ENCODE results near the gene SORBS1.
A peak's percentile ranks its signal among the peaks of the same experiment; 100 is the strongest.

The SORBS1 gene

DNA sequence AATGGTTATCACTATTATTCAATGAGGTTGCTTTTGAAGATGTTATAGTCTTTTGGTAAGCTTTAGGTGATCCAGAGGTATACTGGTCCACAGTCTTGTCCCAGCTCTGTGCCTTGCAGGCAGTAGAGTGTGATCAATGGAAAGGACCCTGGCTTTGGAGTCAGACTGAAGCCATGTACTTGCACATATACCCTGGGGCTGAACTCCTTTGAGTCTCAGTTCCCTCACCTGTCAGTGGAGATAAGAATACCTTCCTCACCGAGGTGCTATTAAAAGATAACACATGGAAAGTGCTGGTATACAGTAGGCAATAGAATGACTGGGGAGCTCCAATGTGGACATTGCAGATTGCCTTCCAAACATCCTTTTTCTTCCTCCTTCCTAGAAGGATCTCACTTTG lies 254.3 kb downstream of the SORBS1 start:
- DNase-seq, result no peak

DNA sequence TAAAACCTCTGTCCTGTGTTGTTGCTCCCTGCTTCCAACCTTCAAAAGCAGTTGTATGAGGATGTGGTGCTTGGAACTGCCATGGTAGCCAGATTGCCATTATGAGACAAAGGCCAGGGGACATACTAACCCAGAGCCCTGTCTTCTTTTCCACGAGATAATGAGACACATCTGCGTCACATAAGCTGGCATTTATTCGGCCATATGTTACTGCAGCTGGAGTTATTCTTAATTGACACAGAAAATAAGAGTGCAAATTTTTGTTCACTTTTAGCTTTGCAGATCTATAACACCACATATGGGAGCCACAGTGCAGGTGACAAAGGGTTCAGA lies 254.9 kb downstream of the SORBS1 start:
- DNase-seq, result no peak

DNA sequence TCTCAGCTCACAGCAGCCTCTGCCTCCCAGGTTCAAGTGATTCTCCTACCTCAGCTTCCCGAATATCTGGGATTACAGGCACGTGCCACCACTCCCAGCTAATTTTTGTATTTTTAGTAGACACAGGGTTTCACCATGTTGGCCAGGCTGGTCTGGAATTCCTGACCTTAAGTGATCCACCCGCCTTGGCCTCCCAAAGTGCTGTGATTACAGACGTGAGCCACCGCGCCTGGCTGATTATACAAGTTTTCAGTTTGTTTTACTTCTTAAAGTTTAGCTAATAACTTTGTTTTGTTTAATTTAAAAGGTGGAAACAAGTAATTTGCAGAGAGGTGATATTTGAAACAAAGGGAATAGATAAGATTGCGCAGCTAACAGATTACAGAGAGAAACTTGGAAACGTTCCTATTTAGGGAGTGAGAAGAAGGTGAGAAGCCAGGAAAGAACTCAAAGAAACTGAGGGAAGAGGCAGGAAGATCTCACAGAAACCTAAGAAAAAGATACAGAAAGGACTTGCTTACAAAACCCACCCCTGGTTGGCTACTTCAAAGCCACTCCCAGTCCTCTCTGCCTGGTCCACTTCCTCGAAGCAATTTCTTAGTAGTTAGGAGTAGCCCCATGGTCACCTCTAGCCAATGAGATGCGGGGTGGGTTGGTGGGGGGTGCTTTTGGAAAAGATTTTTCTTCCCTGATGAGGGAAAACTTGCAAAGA lies 255.4 kb downstream of the SORBS1 start:
- DNase-seq, result no peak

DNA sequence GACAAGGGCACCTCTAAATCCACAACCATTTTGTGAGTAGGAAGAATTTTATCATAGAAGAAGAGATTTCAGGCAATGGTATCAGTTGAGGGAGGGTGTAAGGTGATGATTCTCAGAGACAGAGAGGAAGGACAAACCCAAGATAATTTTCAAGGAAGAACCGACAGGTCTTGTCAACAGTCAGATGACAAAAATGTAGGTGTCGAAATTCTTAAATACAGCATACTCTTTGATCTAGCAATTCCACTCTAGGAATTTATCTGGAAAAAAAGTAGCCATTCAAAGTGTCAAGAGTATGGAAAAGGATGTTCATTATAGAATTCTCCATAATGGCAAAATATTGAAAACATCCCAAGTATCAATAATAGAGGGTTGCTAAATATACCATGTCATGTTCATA lies 256.2 kb downstream of the SORBS1 start:
- DNase-seq, result no peak

DNA sequence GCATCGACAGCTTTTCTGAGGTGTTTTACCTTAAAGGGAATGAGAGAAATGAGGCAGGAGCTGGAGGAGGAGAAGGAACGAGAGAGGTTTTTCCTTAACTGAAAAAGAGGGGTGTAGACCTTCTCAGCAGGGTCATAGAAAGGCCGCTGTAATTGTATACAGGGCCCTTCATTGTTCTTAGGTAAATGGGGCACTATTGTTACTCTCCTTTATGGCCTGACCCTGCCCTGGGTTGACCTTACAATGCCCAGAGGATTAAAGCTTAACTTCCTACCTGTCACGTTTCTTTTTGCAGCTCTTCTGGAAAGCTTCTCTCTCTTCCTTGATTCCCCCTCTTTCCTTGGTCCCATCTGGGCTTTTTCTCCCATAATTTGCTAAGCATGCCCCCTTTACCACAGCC lies 256.7 kb downstream of the SORBS1 start:
- no peak for DNase-seq

DNA sequence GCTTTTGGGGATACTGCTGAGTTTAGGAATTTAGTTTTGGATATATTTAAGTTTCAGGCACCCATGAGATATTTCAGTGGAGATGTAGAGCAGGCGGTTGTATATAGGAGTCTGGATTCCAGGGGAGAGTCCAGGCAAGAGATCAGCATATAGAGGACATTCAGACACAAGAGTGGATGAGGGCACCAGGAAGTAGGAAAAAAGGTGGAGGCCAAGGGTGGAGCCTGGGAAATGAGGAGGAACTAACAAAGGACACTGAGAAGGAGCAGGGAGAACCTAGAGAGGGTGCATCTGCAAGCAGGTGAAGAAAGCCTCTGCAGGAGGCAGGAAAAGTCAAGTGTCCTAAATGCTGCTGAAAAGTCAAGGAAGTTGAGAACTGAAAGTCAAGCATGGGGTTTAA lies 257.2 kb downstream of the SORBS1 start:
- DNase-seq, result no peak

DNA sequence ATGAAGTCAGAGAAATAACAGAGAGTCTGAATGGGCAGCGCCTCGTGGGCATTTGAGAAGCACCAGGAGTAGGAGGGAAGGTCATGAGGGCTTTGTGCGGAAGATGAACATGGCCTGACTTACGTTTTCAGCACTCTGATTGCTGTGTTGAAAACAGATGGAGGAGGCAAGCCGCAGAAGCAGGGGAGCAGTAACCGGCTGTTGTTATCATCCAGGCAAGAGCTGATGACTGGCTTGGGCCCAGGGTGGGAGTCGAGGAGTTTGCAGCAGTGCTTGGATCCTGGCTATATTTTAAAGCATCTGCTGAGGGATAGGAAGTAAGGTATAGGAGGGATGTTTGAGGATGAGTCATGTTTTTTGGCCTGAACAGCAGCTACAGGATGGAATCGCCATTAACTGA lies 257.6 kb downstream of the SORBS1 start:
- no peak for DNase-seq

DNA sequence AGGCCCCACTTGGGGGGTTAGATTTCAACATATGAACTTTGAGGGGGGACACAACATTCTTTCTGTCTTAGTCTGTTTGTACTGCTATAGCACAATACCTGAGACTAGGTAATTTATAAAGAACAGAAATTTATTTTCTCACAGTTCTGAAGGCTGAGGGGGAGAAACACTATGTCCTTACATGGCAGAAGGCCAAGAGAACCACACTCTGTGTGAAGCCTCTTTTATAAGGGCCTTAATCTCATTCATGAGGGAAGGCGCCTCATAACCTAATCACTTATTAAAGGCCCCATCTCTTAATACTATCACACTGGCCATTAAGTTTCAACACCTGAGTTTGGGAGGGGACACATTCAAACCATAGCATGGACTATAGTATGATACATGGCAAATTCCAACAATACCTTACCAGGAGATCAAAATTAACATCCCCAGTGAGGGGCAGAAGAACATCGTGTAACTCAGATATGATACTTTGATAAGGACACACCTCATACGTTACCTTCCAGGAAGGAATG lies 261.1 kb downstream of the SORBS1 start:
- DNase-seq, result no peak

DNA sequence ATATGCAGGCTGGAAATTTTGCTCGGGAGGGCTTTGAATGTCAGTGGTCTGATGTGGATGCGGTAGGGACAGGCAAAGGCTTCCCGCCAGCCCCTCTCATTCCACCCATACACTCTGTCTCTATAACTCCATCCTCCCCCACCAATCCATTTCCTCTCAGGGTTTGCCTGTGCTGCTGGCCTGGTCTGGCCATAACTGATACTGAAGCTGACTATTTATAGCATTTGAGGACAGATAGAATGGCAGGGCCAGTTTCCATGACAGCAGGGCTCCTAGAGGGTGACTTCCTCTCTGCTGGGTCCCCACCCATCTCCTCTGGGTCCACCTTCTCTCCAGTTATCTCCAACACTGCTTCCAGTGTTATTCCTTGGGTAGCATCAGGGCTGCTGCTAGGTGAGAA lies 263.8 kb downstream of the SORBS1 start:
- no peak for DNase-seq

DNA sequence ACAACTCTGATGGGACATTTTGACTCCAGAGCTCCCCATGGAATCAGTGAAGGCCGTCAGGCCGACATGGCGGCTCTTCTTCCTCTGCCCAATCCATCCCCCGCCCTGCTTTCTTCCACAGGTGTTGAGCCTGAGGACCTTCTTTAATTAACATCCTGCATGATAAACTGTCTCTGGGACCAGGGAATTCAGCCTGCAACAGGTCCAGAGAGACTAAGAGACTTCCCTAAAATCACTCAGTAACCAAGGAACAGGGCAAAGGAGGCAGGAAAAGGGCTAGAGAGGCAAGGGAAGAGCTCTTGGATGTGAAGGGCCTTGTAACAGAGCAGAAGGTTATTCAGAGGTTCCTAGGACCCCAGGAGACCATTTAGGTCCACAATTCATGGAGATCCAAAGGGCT lies 264.4 kb downstream of the SORBS1 start:
- DNase-seq, result no peak

DNA sequence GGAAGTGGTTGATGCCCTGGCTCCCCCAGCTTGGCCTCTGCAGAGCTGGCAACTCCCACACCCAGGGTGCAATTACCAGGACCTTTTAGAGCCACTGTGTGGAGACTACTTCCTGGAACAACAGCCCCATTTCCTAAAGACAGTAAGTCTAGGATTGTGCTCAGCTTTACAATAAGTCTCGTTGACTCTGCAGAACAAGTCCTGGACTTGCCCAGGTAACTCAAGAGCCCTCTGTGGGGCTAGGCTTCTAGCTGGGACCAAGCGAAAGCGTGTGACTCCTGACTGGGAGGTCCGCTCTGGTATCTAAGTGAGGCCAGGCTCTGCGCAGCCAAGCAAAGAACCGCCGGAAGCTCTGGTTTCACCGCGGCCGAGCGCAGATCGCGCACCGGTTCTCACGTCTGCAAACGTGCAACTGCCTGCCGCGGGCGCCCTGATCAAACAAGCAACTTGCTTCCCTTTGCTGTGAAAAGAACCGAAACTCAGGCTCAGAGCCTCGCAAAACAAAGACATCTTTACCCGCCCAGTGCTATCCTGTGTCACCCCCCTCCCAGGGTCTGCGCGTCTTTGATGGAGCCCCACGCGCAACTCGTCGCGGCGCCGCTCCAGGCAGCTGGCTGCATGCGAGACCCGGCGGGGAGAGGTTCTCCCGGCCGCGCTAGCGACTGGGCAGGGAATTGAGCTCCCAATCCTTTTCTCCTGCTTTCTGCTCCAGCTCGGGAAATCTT lies 266.0 kb downstream of the SORBS1 start:
- peak; percentile 77 for DNase-seq

DNA sequence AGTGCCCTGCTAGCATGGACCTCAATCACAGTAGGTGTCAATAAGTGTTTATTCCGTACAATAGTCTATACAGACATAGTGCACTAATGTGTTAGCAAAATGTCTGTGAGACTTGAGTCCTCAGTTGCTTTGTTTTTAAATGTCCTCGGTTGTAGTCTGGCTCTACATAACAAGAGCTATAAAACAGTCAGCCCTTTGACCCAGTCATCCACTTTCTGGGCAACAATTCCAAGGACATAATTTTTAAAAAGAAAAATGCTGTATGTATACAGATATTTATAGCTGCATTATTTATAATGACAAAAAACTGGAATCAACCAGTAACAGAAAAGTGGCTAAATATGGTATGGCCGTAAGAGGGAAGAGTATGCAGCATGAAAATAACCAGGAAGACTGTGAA lies 267.5 kb downstream of the SORBS1 start:
- no peak for DNase-seq

DNA sequence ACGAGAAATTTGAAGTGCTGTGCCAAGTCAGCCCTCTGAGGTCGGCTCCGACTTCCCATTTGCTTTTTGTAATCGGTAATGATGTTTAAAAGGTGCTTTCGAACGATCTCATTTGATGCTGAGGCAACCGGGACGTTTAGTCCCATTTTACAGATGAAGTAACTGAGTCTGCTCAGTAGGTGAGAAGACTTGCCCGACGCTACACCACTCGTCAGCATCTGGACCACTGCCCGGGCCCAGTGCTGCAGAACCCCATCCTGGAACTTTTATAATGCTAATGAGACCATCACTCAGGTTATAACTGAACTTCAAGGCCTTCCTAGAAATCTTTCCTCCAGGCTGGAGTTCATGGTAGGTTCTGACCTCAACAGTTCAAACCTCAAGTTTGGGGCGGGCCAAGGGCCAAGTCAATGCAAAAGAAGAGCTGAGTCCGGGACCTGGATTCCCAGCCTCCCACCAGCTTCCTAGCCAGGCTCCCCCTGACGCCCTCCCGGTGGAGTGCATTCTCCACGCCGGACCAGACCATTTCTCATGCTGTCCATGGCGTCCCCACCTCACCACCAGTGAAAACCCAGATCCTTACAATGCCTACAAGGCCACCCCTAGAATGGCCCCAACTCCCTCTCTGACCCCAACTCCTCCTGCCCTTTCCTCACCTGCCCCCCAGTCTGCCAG lies 269.7 kb downstream of the SORBS1 start:
- DNase-seq, result no peak

DNA sequence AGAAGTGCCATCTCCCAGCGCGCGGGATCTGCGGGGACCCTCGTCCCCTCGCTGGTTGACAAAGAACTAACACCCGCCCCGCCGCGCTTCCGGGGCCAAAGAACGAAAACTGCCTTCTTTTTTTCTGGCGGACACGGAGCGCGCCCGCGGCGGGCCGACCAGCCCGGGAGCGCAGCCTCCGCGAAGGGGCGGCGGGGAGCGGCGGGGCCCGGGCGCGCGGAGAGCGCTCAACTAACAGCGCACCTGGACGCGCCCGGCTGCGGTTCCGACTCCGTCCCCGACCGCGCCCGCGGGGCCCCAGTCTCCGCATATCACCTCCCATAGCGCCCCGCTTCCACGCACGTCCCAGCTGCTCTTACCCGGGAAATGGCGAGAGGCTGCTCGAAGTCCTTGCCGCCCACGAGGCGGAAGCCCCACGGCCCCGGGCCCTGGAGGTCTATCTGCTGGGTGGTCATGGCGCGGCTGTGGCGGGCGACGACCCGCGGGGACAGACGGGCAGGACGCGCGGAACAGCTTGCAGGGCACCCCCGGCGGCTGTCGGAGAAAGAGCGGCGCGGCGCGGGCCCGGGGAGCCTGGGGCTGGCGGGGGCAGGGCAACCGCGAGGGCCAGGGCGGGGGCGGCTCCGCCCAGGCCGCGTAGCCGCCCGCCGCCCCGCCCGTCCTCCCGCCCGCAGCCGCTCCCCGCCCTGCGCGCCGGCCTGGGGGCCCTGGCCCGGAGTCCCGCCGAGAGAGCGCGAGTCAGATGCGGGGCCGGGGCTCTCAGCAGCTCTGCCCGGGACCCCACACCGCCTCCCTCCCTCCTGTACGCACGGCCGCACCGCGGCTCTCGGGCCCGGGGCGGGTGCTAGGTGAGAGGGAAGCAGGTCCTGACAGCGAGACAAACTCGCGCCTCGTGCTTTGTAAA lies 270.5 kb downstream of the SORBS1 start, which contains the start of gene PDLIM1:
Gene PDLIM1 (minus strand): TSS at position 543 of the 904 bp plus-strand sequence. CDS start 88 bp downstream, at position 455.
- DNase-seq, result peak; percentile 69

DNA sequence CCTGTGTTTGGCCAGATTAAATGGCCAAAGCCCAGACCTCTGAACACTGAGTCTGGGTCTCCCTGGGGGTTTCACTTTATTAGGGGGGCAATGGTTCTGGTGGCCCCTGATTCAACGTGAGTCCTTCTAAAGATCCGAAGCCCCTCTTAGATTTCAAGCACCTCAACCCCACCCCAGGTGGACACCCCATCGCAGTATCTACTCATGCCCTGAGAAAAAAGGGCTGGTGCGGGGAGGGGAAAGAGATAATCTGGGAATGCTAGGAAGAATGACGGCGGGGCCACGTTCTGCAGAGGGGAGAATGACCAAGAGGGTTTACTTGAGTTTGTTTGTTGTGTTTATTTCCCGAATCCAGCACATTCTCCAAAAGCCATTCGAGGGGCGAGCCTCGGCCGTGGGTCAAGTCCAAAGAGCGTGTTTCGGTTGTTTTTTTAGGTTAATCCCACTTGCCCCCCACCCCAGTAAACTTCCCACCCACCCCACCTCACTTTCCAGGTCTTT lies 271.2 kb downstream of the SORBS1 start:
- no peak for DNase-seq

DNA sequence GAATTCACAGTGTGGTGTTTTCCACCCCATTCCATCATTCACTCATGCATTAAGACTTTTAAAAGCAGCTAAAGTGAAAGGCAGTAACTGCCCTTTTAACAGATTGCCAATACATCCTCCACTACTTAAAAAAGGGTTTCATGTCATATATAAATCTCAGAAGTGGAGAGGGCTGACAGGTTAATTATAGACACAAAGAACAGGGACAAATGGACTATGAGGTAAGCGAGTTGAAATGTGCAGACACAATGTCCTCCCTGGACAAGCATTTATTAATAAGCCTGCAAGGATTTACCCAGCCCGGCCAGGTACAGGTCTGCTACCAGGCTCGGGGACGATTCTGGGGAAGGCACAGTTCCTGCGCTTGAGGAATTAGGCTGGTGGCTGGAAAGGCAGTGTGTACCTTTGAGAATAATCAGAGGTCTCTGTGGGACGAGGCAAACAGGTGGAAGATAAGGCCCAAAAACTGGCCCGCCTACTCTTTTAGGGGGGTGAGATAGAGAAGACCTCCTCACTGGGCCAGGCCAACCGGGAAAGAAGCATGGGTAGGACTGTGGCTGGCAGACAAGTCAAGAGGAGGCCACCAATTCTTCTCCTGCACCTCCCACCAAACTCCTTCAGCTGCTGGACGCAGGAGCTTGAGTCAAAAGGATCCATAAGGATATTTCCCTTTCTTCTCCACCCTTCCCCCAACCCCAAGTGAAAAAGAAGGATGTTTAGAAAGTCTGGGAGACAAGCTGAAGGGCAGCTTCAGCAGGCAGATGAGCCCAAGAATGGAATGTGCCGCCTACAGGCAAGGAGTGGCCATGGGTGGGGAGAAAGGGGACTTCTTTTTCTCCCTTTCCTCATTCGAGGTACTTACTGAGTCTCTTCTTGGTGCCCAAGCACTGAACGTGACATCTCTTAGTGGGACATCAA lies 271.9 kb downstream of the SORBS1 start:
- no peak for DNase-seq

DNA sequence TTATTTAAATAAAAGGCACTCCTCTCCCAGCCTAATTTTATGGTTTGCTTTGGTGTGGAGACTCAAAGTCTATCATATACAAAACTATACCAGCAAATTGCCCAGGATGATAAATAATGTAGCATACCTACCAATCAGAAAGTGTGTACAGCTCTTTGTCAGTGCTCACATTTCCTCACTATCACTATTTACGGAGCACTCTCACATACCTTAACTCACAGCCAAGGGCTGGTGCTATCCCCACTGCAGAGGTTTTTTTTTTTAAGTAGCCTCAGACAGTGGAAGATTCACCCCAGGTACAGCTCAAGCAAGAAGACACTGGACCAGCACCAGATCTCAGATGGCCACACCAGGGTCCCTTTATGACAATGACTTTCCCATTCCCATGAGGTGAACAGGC lies 272.9 kb downstream of the SORBS1 start:
- no peak for DNase-seq

DNA sequence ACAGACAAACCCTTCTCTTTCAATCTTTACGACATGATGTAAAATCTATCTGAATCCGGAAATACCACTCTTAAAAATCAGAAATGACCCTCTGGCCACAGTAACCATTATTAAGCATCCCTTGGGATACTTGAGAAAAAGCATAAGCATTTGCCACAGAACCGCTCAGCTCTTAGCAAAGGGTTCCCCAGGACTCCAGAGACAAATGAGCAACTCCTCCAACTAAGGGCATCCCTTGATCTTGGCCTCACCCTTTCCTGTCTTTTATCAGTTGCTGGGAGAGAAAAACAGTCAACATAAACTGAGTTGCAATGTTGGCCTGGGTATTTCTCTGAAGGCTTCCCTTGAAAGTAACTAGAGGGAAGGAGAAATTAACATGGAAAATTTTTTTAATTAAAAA lies 273.9 kb downstream of the SORBS1 start:
- no peak for DNase-seq

DNA sequence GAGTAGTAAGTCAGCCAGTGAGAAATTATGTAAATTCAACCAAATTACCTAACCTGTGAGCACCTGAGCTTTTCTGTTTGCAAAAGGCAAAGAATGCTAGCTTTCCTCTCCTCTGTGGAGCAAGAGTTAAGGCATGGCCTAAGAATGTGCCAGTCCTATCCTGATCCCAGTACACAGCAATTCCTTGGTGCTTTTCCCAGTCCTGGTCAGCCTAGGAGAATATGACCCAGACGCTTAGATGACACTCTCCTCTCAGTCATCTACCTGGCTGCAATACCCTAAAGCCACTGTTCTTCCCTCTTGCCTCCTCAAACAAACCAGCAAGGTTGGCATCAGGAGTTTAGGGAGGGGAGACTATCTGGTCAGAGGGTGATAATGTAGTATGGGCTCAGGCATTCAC lies 274.5 kb downstream of the SORBS1 start:
- no peak for DNase-seq

DNA sequence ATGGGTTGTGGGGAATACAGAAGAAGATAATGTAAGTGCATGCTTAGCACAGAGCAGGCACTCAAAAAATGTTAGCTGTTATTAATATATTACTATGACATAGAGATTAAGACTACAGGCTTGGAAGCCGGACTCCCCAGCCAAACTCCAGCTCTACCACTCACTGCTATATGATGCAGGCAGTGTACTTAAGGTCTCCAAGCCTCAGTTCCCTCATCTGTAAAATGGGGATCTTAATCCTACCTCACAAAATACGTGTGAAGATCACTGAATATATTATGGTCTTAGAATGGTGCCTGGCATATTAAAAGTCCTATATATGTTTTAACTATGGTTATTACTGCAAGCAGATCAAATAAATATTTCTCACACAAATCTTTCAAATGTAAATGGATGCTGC lies 275.6 kb downstream of the SORBS1 start:
- DNase-seq, result no peak

DNA sequence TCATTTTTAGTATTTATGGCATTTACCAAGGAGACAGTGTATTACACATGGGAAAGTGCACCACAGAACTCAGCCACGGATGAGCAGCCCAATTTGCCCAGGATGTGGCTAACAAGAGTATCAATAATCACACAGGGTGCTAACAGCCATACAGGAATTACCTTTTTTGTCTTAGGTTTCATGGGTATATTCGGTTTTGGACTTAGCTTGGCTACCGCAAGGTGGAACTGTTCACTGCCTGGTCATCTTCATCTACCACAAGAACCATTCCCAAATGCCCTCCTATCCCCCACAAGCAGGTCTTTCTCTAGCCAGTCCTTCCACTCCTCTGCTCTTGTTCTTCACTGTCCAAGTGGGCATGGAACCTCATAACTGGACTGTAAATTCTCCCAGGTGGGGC lies 276.4 kb downstream of the SORBS1 start:
- no peak for DNase-seq

DNA sequence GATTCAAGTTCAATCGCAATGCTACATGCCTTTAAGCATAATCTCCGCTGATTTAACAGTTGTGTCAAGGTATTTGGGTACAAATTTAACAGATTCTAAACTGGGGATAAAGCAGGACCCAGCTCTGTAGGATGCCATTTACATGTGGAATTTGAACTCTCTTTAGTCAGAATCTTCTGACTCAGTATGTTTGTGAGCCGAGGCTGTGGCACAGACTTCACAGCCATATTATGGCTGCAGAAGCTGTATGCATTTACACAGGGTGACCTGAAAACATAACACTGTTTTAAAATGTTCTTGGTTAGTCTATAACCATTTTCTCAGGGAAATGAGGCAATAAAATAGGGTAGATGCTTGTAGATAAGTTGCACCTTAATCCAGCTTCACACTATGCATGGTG lies 279.1 kb downstream of the SORBS1 start:
- no peak for DNase-seq
